Measurements from ENCODE around the gene MAGEB17.
"Not testable (repeated sequence)": the region's sequence is repeated elsewhere in the genome, so short reads cannot be mapped to it uniquely, and the experiment has no call there.

The MAGEB17 gene, protein sequence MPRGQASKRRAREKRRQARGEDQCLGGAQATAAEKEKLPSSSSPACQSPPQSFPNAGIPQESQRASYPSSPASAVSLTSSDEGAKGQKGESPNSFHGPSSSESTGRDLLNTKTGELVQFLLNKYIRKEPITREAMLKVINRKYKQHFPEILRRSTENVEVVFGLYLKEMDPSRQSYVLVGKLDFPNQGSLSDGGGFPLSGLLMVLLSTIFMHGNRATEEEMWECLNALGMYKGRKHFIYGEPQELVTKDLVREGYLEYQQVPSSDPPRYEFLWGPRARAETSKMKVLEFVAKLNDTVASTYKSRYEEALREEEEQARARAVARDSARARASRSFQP

DNA sequence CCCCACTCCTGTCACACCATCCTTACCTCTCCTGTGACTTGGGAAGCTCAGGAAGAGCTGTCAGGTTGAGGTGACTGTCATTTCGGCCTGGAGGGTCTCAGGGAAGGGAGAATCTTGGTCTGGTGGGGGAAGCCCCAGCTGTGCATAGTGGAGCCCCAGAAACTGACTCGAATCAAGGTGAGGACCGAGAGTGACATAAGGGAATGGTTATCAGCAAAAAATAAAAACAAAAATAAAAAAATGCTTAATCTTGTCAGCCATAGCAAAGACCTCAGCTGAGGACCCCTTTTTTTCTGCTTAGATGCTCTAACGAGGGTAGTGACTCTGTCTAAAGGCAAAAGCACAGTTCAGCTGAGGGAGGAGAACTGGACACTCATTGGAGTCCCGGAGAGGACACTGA, at the start of gene MAGEB17:
MAGEB17 (plus strand) TSS at position 301 of the 400 bp plus-strand sequence. CDS start 2,902 bp downstream, outside the sequence.
- no peak for DNase-seq

- no peak for DNase-seq
These were observed 47.7 kb upstream of the MAGEB17 start for GRCh38 chrX:16119353-16120220.

GRCh38 chrX:16120431-16120830, 46.9 kb upstream of the MAGEB17 start:
- no peak for DNase-seq

DNA sequence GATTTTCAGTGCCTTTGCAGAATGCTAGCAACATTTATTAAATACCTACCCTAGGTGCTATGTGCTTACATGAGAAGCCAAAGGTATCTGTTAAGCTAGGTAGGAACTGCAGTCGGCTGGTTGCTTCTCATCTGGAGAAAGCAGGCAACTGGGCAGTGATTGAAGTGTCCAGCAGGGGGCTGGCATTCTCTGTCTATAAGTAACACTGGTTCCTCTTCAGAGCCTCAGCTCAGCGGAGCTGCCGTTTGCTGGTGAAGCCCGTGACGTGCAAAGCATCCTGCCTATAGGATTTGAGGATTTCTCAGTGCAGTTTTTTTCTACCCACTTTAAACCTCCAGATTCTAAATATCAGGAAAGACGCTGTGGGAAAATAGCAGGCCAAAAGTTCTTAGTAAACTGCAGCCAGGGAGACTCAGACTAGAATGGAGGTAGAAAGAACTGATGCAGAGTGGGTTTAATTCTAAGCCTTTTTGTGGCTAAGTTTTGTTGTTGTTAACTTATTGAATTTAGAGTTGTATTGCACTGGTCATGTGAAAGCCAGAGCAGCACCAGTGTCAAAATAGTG, 44.0 kb upstream of the MAGEB17 start, which contains the start of gene GRPR:
GRPR (plus strand) TSS at position 344 of the 565 bp plus-strand sequence. CDS start 389 bp downstream, outside the sequence.
- DNase-seq, result peak; percentile 50

DNA sequence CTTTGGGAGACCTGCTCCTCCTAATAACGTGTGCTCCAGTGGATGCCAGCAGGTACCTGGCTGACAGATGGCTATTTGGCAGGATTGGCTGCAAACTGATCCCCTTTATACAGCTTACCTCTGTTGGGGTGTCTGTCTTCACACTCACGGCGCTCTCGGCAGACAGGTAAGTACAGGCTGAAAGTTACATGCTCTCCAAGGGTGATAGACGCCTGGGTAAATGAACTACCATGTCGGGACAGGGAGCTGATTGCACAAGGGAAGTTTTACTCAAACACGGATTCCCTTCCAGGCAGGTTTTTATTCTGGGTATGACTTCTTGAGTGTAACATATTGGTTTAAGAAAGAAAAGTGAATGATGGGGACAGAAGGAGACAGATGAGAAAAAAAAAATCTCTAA, 43.1 kb upstream of the MAGEB17 start:
- DNase-seq, result no peak

GRCh38 chrX:16125520-16126149, 41.6 kb upstream of the MAGEB17 start:
- DNase-seq, result no peak

GRCh38 chrX:16130707-16131106, 36.6 kb upstream of the MAGEB17 start:
- DNase-seq, result no peak

GRCh38 chrX:16134936-16135335, 32.3 kb upstream of the MAGEB17 start:
- no peak for DNase-seq

DNA sequence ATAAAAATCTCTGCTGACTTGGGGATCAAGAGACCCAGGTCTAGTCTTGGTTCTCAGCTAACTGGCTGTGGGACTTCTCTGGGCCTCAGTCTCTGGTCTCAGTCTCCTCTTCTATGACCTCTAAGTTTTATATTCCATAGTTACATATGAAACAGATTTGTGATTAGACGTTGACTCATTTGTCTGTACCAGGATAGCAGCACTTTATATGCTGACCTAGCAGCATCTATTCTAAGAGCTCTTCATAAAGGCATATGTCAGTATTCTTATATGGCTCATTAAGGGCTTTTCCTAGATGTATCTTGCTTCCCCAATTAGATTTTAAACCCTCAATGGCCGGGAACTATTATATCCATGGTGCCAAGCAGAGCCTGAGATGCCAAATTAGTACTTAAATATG, 31.2 kb upstream of the MAGEB17 start:
- DNase-seq, result no peak

GRCh38 chrX:16137416-16138107, 29.7 kb upstream of the MAGEB17 start:
- DNase-seq, result no peak

GRCh38 chrX:16138108-16138427, 29.2 kb upstream of the MAGEB17 start:
- DNase-seq, result no peak

GRCh38 chrX:16140448-16140847, 26.8 kb upstream of the MAGEB17 start:
- DNase-seq, result no peak

DNA sequence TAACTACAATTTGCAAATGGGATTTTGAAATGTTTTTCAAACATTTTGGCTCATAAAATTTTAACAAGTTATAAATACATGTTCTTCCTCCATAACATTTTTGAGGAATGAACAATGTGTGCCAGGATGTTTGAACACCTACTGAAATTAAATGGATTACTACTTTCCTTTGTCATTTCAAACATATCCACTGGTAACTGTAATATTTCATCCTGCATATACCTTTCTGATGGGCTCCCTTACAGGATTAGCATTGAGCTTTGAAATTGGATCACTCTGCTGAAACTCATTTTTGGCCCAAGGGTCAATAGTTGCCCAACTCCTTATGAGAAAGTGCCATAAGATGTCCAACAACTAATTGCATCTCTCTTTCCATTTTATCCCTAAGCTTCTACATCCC, 26.3 kb upstream of the MAGEB17 start:
- no peak for DNase-seq

DNA sequence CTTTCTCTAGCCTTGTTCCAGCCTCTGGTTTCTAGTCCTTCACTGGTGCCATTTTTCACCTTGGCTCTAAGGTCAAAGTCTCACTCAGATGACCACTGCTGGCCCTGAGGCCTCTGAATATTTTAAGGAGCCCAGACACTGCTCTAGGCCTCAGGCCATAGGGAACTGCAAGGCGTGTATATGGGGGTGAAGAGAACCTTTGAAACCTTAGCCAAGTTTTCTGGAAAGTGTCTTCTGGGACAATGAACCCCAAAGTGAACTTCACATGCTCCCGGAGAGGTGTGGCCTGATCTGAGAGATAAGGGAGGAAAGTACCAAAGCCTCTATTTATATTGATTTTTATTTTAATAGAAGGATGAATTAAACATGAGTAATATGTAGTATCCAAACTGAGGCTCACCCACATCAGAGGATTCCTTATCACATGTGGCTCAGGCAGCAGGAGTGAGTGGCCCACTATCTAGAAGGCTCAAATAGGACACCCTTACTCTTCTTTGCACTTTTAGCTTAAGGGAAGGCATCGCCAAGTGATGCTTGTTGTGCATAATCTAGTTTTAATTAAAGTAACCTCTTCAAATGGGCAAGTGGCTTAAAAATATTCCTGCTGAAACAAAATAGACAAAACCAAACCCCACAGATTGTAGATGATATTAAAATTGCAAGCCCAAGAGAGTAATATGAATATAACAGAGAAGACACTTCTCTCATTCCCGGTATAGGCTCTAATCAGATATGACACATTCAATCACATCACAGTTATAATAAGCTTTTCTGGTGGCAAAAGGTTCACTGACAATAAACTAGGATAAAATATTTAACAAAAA, 25.6 kb upstream of the MAGEB17 start:
- no peak for DNase-seq

- DNase-seq, result no peak
These were observed 25.1 kb upstream of the MAGEB17 start for GRCh38 chrX:16142246-16142558.

GRCh38 chrX:16143968-16144367, 23.3 kb upstream of the MAGEB17 start:
- no peak for DNase-seq

DNA sequence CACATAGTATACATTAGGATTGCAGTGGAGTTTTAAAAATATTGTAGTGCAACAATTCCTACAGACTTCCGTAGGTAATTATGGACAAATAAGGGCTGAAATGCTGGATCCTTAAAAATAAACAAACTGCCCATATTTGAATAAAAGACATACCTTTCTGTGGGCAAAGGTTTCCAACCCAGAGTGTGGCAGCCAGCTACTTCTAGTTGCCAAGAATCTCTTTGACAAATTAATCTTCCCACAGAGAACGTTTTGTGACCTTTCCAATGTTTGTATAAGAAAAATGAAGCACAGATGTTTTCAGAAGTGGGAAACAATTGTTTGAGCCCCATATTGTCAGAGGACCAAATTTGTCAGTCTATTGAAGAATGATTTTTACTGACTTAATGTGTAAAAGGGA, 22.9 kb upstream of the MAGEB17 start:
- DNase-seq, result no peak

GRCh38 chrX:16145093-16145492, 22.2 kb upstream of the MAGEB17 start:
- DNase-seq, result not testable (repeated sequence)

DNA sequence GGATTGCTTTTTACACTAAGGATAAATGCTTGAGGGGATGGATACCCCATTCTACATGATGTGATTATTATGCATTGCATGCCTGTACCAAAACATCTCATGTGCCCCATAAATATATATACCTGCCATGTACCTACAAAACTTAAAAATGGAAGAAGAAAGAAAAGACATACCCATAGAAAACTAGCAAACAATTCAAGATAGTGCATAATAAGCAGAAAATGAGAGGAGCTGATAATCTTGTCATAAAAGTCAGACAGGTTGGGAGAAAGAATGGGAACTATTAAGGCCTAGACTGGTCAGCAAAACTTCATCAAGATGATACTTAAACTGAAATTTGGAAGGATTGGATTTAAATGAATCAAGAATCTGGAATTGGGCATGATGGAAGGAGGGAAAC, 21.6 kb upstream of the MAGEB17 start:
- no peak for DNase-seq

- no peak for DNase-seq
These were observed 18.4 kb upstream of the MAGEB17 start for GRCh38 chrX:16148896-16149295.

DNA sequence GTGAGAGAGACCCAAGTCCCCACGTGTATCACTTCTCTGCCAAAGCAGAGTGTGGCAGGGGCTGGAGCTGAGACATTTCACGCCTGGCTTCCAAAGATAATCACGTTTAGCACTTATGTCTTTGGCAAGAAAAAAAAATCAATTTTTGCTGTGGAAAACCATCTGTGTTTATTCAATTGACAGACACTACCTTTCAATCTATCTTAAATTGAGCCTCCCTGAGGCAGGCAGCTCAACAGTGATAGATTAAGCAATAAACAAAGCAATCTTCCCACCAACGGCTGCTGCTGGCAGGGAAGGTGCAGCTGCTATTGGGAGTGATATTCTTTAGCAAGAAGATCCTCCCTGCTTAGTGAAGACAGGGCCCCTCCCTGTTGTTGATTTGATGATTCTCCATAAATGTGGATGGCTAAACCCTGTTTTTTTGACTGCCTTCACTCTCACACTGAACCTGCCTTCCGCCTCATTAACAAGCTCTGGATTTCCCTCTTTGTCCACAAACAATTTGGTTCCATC, 11.6 kb upstream of the MAGEB17 start:
- DNase-seq, result no peak

Measured in activated CD8-positive, alpha-beta memory T cell treated with anti-CD3 and anti-CD28 coated beads, Interleukin-2, amount 50 U/mL, for 4 hours (primary cell).